ENCODE data around the gene TATDN2. TPM values are rescaled to one million over a fixed set of nuclear protein-coding genes. Genes with fewer than 3 reads are reported as not detected.

Gene TATDN2
- total RNA-seq (2014; rRNA removed; shearing (Covaris generic)) = 5.3 and 9.8 TPM in 2 replicates

- 0 out of 2 replicates have a peak, but pooled peaks cover 6% of the 10 kb centered on the region for H3K36me3 ChIP-seq (replicated peaks; ENCODE audit: control insufficient read depth, insufficient read depth, low read length)
- peak; percentile 99 for DNase-seq
- H3K27me3 ChIP-seq (ENCODE audit: control insufficient read depth, insufficient read depth, low read length) = no peaks in the 10 kb centered on the region
- H3K4me3 ChIP-seq (ENCODE audit: insufficient read depth, low read depth, low read length) = peak within 1 kb of the TSS; percentile 91
These were observed at the start of gene TATDN2 for GRCh38 chr3:10248184-10248983. Gene TATDN2 (plus strand): TSS chr3:10248459. CDS start chr3:10249201, 742 bp downstream.

- Histone ChIP-seq H3K4me3 (ENCODE audit: insufficient read depth, low read depth, low read length) (no peak overlapping the region), H3K36me3 (replicated peaks; ENCODE audit: control insufficient read depth, insufficient read depth, low read length) (no peaks in the 10 kb centered on the region), H3K27me3 (ENCODE audit: control insufficient read depth, insufficient read depth, low read length) (no peaks in the 10 kb centered on the region)
- DNase-seq = no peak
These were observed 49.3 kb upstream of the TATDN2 start for GRCh38 chr3:10198761-10199649.

- H3K36me3 ChIP-seq (replicated peaks; ENCODE audit: control insufficient read depth, insufficient read depth, low read length) = no peaks in the 10 kb centered on the region
- H3K4me3 ChIP-seq (ENCODE audit: insufficient read depth, low read depth, low read length) = no peak overlapping the region
- H3K27me3 ChIP-seq (ENCODE audit: control insufficient read depth, insufficient read depth, low read length) = no peaks in the 10 kb centered on the region
- DNase-seq = no peak
These were observed 43.3 kb upstream of the TATDN2 start for GRCh38 chr3:10204921-10205320.

GRCh38 chr3:10205451-10206165 is 42.7 kb upstream of the TATDN2 start:
- no peaks in the 10 kb centered on the region for H3K36me3 ChIP-seq (replicated peaks; ENCODE audit: control insufficient read depth, insufficient read depth, low read length)
- DNase-seq = no peak
- H3K4me3 ChIP-seq (ENCODE audit: insufficient read depth, low read depth, low read length) = no peak overlapping the region
- H3K27me3 ChIP-seq (ENCODE audit: control insufficient read depth, insufficient read depth, low read length) = no peaks in the 10 kb centered on the region

GRCh38 chr3:10206166-10206511 is 42.1 kb upstream of the TATDN2 start:
- DNase-seq = peak; percentile 55
- no peak overlapping the region for H3K4me3 ChIP-seq (ENCODE audit: insufficient read depth, low read depth, low read length)
- H3K27me3 ChIP-seq (ENCODE audit: control insufficient read depth, insufficient read depth, low read length) = no peaks in the 10 kb centered on the region
- H3K36me3 ChIP-seq (replicated peaks; ENCODE audit: control insufficient read depth, insufficient read depth, low read length) = no peaks in the 10 kb centered on the region

- no peak for DNase-seq
- Histone ChIP-seq H3K4me3 (ENCODE audit: insufficient read depth, low read depth, low read length) (no peak overlapping the region), H3K27me3 (ENCODE audit: control insufficient read depth, insufficient read depth, low read length) (no peaks in the 10 kb centered on the region), H3K36me3 (replicated peaks; ENCODE audit: control insufficient read depth, insufficient read depth, low read length) (no peaks in the 10 kb centered on the region)
These were observed 35.0 kb upstream of the TATDN2 start for GRCh38 chr3:10213156-10213792.

GRCh38 chr3:10215578-10216368 is 32.5 kb upstream of the TATDN2 start:
- Histone ChIP-seq H3K36me3 (replicated peaks; ENCODE audit: control insufficient read depth, insufficient read depth, low read length) (no peaks in the 10 kb centered on the region), H3K4me3 (ENCODE audit: insufficient read depth, low read depth, low read length) (no peak overlapping the region), H3K27me3 (ENCODE audit: control insufficient read depth, insufficient read depth, low read length) (no peaks in the 10 kb centered on the region)
- DNase-seq = no peak

- H3K36me3 ChIP-seq (replicated peaks; ENCODE audit: control insufficient read depth, insufficient read depth, low read length) = no peaks in the 10 kb centered on the region
- no peaks in the 10 kb centered on the region for H3K27me3 ChIP-seq (ENCODE audit: control insufficient read depth, insufficient read depth, low read length)
These were observed 30.9 kb upstream of the TATDN2 start for GRCh38 chr3:10217359-10217758.

GRCh38 chr3:10219737-10220136 is 28.5 kb upstream of the TATDN2 start:
- no peak for DNase-seq
- Histone ChIP-seq H3K27me3 (ENCODE audit: control insufficient read depth, insufficient read depth, low read length) (no peaks in the 10 kb centered on the region), H3K36me3 (replicated peaks; ENCODE audit: control insufficient read depth, insufficient read depth, low read length) (no peaks in the 10 kb centered on the region), H3K4me3 (ENCODE audit: insufficient read depth, low read depth, low read length) (no peak overlapping the region)

More at GRCh38 chr3:10217359-10217758, 30.9 kb upstream of the TATDN2 start:
- no peak for DNase-seq
- H3K4me3 ChIP-seq (ENCODE audit: insufficient read depth, low read depth, low read length) = no peak overlapping the region

- no peak for DNase-seq
- Histone ChIP-seq H3K36me3 (replicated peaks; ENCODE audit: control insufficient read depth, insufficient read depth, low read length) (no peaks in the 10 kb centered on the region), H3K4me3 (ENCODE audit: insufficient read depth, low read depth, low read length) (no peak overlapping the region), H3K27me3 (ENCODE audit: control insufficient read depth, insufficient read depth, low read length) (no peaks in the 10 kb centered on the region)
These were observed 24.3 kb upstream of the TATDN2 start for GRCh38 chr3:10223676-10224639.

- Histone ChIP-seq H3K4me3 (ENCODE audit: insufficient read depth, low read depth, low read length) (no peak overlapping the region), H3K27me3 (ENCODE audit: control insufficient read depth, insufficient read depth, low read length) (no peaks in the 10 kb centered on the region), H3K36me3 (replicated peaks; ENCODE audit: control insufficient read depth, insufficient read depth, low read length) (no peaks in the 10 kb centered on the region)
- peak; percentile 80 for DNase-seq
These were observed 23.2 kb upstream of the TATDN2 start for GRCh38 chr3:10224794-10225665.

- Histone ChIP-seq H3K27me3 (ENCODE audit: control insufficient read depth, insufficient read depth, low read length) (no peaks in the 10 kb centered on the region), H3K4me3 (ENCODE audit: insufficient read depth, low read depth, low read length) (no peak overlapping the region), H3K36me3 (replicated peaks; ENCODE audit: control insufficient read depth, insufficient read depth, low read length) (no peaks in the 10 kb centered on the region)
- DNase-seq = peak; percentile 88
These were observed 22.0 kb upstream of the TATDN2 start for GRCh38 chr3:10226293-10226692.
